ENCODE data around the gene IZUMO2.

Gene IZUMO2

GRCh38 chr19:50159078-50159477 lies 4.0 kb downstream of the IZUMO2 start:
- no peak for ATAC-seq (ENCODE audit: insufficient read depth, low read depth)
- Histone ChIP-seq H3K4me3 (ENCODE audit: low read depth in 1 of 2, low read length in 2 of 2) (no peak overlapping the region), H3K9me3 (ENCODE audit: insufficient read depth, low read length, severe bottlenecking) (no peaks in the 10 kb centered on the region), H3K27ac (ENCODE audit: low read length) (no peak overlapping the region), H3K79me2 (ENCODE audit: insufficient read depth, low read length) (no peaks in the 10 kb centered on the region), H3K4me2 (ENCODE audit: insufficient read depth, low read length) (no peak overlapping the region), H4K20me1 (ENCODE audit: insufficient read depth, low read length) (no peaks in the 10 kb centered on the region), H3K9ac (ENCODE audit: low read depth, low read length) (no peak overlapping the region), H3K4me1 (ENCODE audit: insufficient read depth, low read length) (no peaks in the 10 kb centered on the region), H3K27me3 (ENCODE audit: insufficient read depth, low read length, poor library complexity) (no peaks in the 10 kb centered on the region), H2AFZ (ENCODE audit: low read depth, low read length) (no peak overlapping the region), H3K36me3 (ENCODE audit: insufficient read depth, low read length) (no peaks in the 10 kb centered on the region)
- DNase-seq, result no peak
- TF ChIP-seq CTCF (IDR thresholded peaks at IDR 0.05; ENCODE audit: borderline replicate concordance, extremely low read depth, low read length, poor library complexity, severe bottlenecking), result no peak
- TF ChIP-seq EZH2 (IDR thresholded peaks at IDR 0.05; ENCODE audit: borderline replicate concordance, low read depth, low read length, severe bottlenecking), result no peak

GRCh38 chr19:50158577-50158976 lies 4.5 kb downstream of the IZUMO2 start:
- Histone ChIP-seq H3K9me3 (ENCODE audit: insufficient read depth, low read length, severe bottlenecking) (no peaks in the 10 kb centered on the region), H3K79me2 (ENCODE audit: insufficient read depth, low read length) (no peaks in the 10 kb centered on the region), H3K27me3 (ENCODE audit: insufficient read depth, low read length, poor library complexity) (no peaks in the 10 kb centered on the region), H3K9ac (ENCODE audit: low read depth, low read length) (no peak overlapping the region), H3K4me1 (ENCODE audit: insufficient read depth, low read length) (no peaks in the 10 kb centered on the region), H3K27ac (ENCODE audit: low read length) (no peak overlapping the region), H4K20me1 (ENCODE audit: insufficient read depth, low read length) (no peaks in the 10 kb centered on the region), H3K4me3 (ENCODE audit: low read depth in 1 of 2, low read length in 2 of 2) (no peak overlapping the region), H3K4me2 (ENCODE audit: insufficient read depth, low read length) (no peak overlapping the region), H2AFZ (ENCODE audit: low read depth, low read length) (no peak overlapping the region), H3K36me3 (ENCODE audit: insufficient read depth, low read length) (no peaks in the 10 kb centered on the region)
- no peak for DNase-seq
- TF ChIP-seq CTCF (IDR thresholded peaks at IDR 0.05; ENCODE audit: borderline replicate concordance, extremely low read depth, low read length, poor library complexity, severe bottlenecking) (no peak), EZH2 (IDR thresholded peaks at IDR 0.05; ENCODE audit: borderline replicate concordance, low read depth, low read length, severe bottlenecking) (no peak)
- ATAC-seq (ENCODE audit: insufficient read depth, low read depth), result no peak

- Histone ChIP-seq H3K4me1 (ENCODE audit: insufficient read depth, low read length) (no peaks in the 10 kb centered on the region), H2AFZ (ENCODE audit: low read depth, low read length) (no peak overlapping the region), H3K9ac (ENCODE audit: low read depth, low read length) (no peak overlapping the region), H3K27me3 (ENCODE audit: insufficient read depth, low read length, poor library complexity) (no peaks in the 10 kb centered on the region), H3K4me3 (ENCODE audit: low read depth in 1 of 2, low read length in 2 of 2) (no peak overlapping the region), H4K20me1 (ENCODE audit: insufficient read depth, low read length) (no peaks in the 10 kb centered on the region), H3K4me2 (ENCODE audit: insufficient read depth, low read length) (no peak overlapping the region), H3K79me2 (ENCODE audit: insufficient read depth, low read length) (no peaks in the 10 kb centered on the region), H3K9me3 (ENCODE audit: insufficient read depth, low read length, severe bottlenecking) (no peaks in the 10 kb centered on the region), H3K36me3 (ENCODE audit: insufficient read depth, low read length) (no peaks in the 10 kb centered on the region), H3K27ac (ENCODE audit: low read length) (no peak overlapping the region)
- no peak for ATAC-seq (ENCODE audit: insufficient read depth, low read depth)
- no peak for DNase-seq
- TF ChIP-seq CTCF (IDR thresholded peaks at IDR 0.05; ENCODE audit: borderline replicate concordance, extremely low read depth, low read length, poor library complexity, severe bottlenecking), result peak; percentile 55
- no peak for TF ChIP-seq EZH2 (IDR thresholded peaks at IDR 0.05; ENCODE audit: borderline replicate concordance, low read depth, low read length, severe bottlenecking)
Measured at GRCh38 chr19:50155520-50156109, 7.5 kb downstream of the IZUMO2 start.

All from DND-41 (cell line).